K562 (cell line): ENCODE measurements around the gene FGD6. TPM values are rescaled to one million over a fixed set of nuclear protein-coding genes. Genes with fewer than 3 reads are reported as not detected.
A peak's percentile ranks its signal among the peaks of the same experiment; 100 is the strongest.

Experiments used
- BCLAF1 ChIP-seq, 2 experiments: fragments of 450-650 bp in 1 of 2; IDR thresholded peaks; 2 replicates each; pipeline ENCODE4 v1.6.1; 2011 to 2017; ENCODE audit warnings: low read depth in 2 of 2, antibody characterized with exemption in 1 of 2, borderline replicate concordance in 1 of 2, low read length in 1 of 2, mild to moderate bottlenecking in 1 of 2, mixed read lengths in 1 of 2; ENCODE audit not compliant: control insufficient read depth in 1 of 2
- CAMTA2 ChIP-seq: fragments of 250-450 bp; sonication (Bioruptor Pico); conservative IDR thresholded peaks from 2 replicates; pipeline ENCODE4 v1.5.1; 2022
- CBX1 ChIP-seq: sonication (generic); IDR thresholded peaks from 2 replicates; pipeline ENCODE4 v1.6.1; 2016; ENCODE audit warnings: antibody characterized with exemption, low read depth, mild to moderate bottlenecking
- CHAMP1 ChIP-seq: fragments of 450-650 bp; IDR thresholded peaks from 2 replicates; pipeline ENCODE4 v1.6.1; 2016; ENCODE audit warnings: mild to moderate bottlenecking
- CTBP1 ChIP-seq: fragments of 450-650 bp; IDR thresholded peaks from 2 replicates; pipeline ENCODE4 v1.6.1; 2016; ENCODE audit warnings: borderline replicate concordance
- CXXC5 ChIP-seq: fragments of 250-450 bp; sonication (Bioruptor Pico); IDR thresholded peaks from 2 replicates; pipeline ENCODE4 v1.8.0; 2022; ENCODE audit warnings: inconsistent platforms, mild to moderate bottlenecking, moderate library complexity
- ESRRB ChIP-seq: fragments of 250-450 bp; sonication (Bioruptor Pico); IDR thresholded peaks from 2 replicates; pipeline ENCODE4 v1.5.0; 2020; ENCODE audit warnings: mild to moderate bottlenecking, moderate library complexity, borderline replicate concordance
- HNRNPLL ChIP-seq: fragments of 200-400 bp; formaldehyde crosslinking; IDR thresholded peaks from 2 replicates; pipeline ENCODE4 v1.6.1; 2017; ENCODE audit warnings: low read length, low read depth, mild to moderate bottlenecking; ENCODE audit not compliant: poor library complexity, severe bottlenecking
- IFI16 ChIP-seq: fragments of 250-450 bp; sonication (Bioruptor Pico); IDR thresholded peaks from 2 replicates; pipeline ENCODE4 v2.1.2; 2022; ENCODE audit warnings: mild to moderate bottlenecking, inconsistent platforms
- MEF2D ChIP-seq: conservative IDR thresholded peaks from 2 replicates; pipeline ENCODE4 v1.6.1; 2016; ENCODE audit warnings: low read depth, missing genetic modification characterization, missing compliant biosample characterization
- NR2C2 ChIP-seq, 2 experiments: fragments of 200-800 bp in 1 of 2; sonication (Bioruptor generic) in 1 of 2; sonication (generic) in 1 of 2; formaldehyde crosslinking in 1 of 2; IDR thresholded peaks; 2 replicates each; pipeline versions ENCODE4 v1.6.1 to v1.8.0; 2016 to 2022; ENCODE audit warnings: mild to moderate bottlenecking in 1 of 2, missing compliant biosample characterization in 1 of 2, missing genetic modification characterization in 1 of 2, missing genetic modification reagents in 1 of 2
- PRMT5 ChIP-seq: sonication (generic); formaldehyde crosslinking; IDR thresholded peaks from 2 replicates; pipeline ENCODE4 v1.5.0; 2020; ENCODE audit warnings: missing genetic modification reagents
- RCOR1 ChIP-seq, 2 experiments: IDR thresholded peaks; 2 replicates each; pipeline ENCODE4 v1.6.1; 2012; ENCODE audit warnings: low read depth in 2 of 2, low read length in 2 of 2, borderline replicate concordance in 1 of 2, improper control_type of control experiment in 1 of 2
- SAFB ChIP-seq: fragments of 200-400 bp; formaldehyde crosslinking; IDR thresholded peaks from 2 replicates; pipeline ENCODE4 v1.6.1; 2017; ENCODE audit warnings: low read depth, low read length, borderline replicate concordance
- SMC3 ChIP-seq: conservative IDR thresholded peaks from 2 replicates; pipeline ENCODE4 v1.6.1; 2011; ENCODE audit warnings: low read depth, low read length, improper control_type of control experiment; ENCODE audit not compliant: insufficient read depth
- SNAPC5 ChIP-seq: fragments of 250-450 bp; sonication (Bioruptor Pico); IDR thresholded peaks from 2 replicates; pipeline ENCODE4 v1.8.0; 2021; ENCODE audit warnings: moderate library complexity, mild to moderate bottlenecking, inconsistent platforms
- SP1 ChIP-seq: sonication (generic); formaldehyde crosslinking; IDR thresholded peaks from 2 replicates; pipeline ENCODE4 v1.8.1; 2022; ENCODE audit warnings: mild to moderate bottlenecking, missing genetic modification reagents
- SRSF7 ChIP-seq: fragments of 200-400 bp; formaldehyde crosslinking; optimal IDR thresholded peaks from 2 replicates; pipeline ENCODE3; 2017; ENCODE audit warnings: mild to moderate bottlenecking, low read depth, low read length
- ZNF766 ChIP-seq: fragments of 200-800 bp; sonication (Bioruptor generic); conservative IDR thresholded peaks from 2 replicates; pipeline ENCODE4 v1.6.1; 2016; ENCODE audit warnings: missing genetic modification characterization, missing compliant biosample characterization
- polyA plus RNA-seq, 8 experiments: library from polyadenylated mRNA; depleted of rRNA in 4 of 8; stranded (reverse) in 5 of 8; unstranded in 3 of 8; fragments of >200 nt; fragmentation: Nextera tagmentation in 2 of 8; fragmentation: Illumina TruSeq in 1 of 8; extraction: Ambion mirVana in 2 of 8; extraction: Trizol in 1 of 8; gene quantifications; 2 replicates each; pipeline versions ENCODE4 v1.2.1 to v1.2.3, GENCODE V29; 2011 to 2014; ENCODE audit warnings: inconsistent platforms in 1 of 8, missing spikeins in 1 of 8
- total RNA-seq, 7 experiments: library from RNA; depleted of rRNA in 6 of 7; stranded (reverse); fragments of >200 nt in 6 of 7; fragmentation: Illumina TruSeq in 2 of 7; extraction: Trizol in 2 of 7; gene quantifications; 2 replicates each; pipeline versions ENCODE4 v1.2.1 to v1.2.3, GENCODE V29; 2011 to 2021; ENCODE audit warnings: low replicate concordance in 1 of 7
- TF ChIP-seq, protein P1 (sequence below): sonication (generic); formaldehyde crosslinking; IDR thresholded peaks from 2 replicates; pipeline ENCODE4 v1.8.0; 2022; ENCODE audit warnings: missing genetic modification reagents, mild to moderate bottlenecking, moderate library complexity, borderline replicate concordance

FGD6 gene
- total and polyA plus RNA-seq, 9 of the 15 experiments (the other 6 are each of a cell fraction or from before 2014, with no cell fraction given): 1.5 to 11.1 (median 5.8) TPM

GRCh38 chr12:95072900-95073697, 144.2 kb downstream of the FGD6 start, which contains the start of gene NR2C1 (continued):
- no peak for TF ChIP-seq CAMTA2
- TF ChIP-seq SNAPC5 (CRISPR knock-in tag): no peak
- peak; percentile 67; the same call in 1 of the 2 replicates for TF ChIP-seq CTBP1
- TF ChIP-seq CXXC5 (CRISPR knock-in tag): peak; percentile 80
- TF ChIP-seq NR2C2 (CRISPR knock-in tag; IDR thresholded peaks at IDR 0.05): peak; percentile 97
- peak; percentile 99 for TF ChIP-seq NR2C2 (tag; IDR thresholded peaks at IDR 0.05)
- TF ChIP-seq SRSF7: no peak
- TF ChIP-seq CBX1: peak; percentile 64
- peak; percentile 70 for TF ChIP-seq HNRNPLL
- TF ChIP-seq SAFB: 0 out of 2 replicates have a peak, but pooled peaks have one; percentile 21
- TF ChIP-seq PRMT5 (CRISPR knock-in tag): no peak
- TF ChIP-seq, protein P1, sequence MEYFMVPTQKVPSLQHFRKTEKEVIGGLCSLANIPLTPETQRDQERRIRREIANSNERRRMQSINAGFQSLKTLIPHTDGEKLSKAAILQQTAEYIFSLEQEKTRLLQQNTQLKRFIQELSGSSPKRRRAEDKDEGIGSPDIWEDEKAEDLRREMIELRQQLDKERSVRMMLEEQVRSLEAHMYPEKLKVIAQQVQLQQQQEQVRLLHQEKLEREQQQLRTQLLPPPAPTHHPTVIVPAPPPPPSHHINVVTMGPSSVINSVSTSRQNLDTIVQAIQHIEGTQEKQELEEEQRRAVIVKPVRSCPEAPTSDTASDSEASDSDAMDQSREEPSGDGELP (CRISPR knock-in tag): peak; percentile 82
- TF ChIP-seq IFI16 (CRISPR knock-in tag): no peak
- TF ChIP-seq SP1 (CRISPR knock-in tag): no peak; the same call in 1 of the 2 replicates
- TF ChIP-seq MEF2D (tag): no peak
- 0 out of 2 replicates have a peak, but pooled peaks have one; percentile 83 for TF ChIP-seq CHAMP1
- TF ChIP-seq BCLAF1 (IDR thresholded peaks at IDR 0.05; ENCODE audit: borderline replicate concordance in 1 of 2, control insufficient read depth in 1 of 2, low read depth in 2 of 2, low read length in 1 of 2): no peak
- no peak for TF ChIP-seq SMC3
- TF ChIP-seq ESRRB: no peak
- no peak for TF ChIP-seq ZNF766 (CRISPR knock-in tag)
- no peak for TF ChIP-seq RCOR1 (IDR thresholded peaks at IDR 0.05; ENCODE audit: borderline replicate concordance in 1 of 2, low read depth in 2 of 2, low read length in 2 of 2)
